Measurements from ENCODE around the gene AKAP17A.
"Not testable (repeated sequence)": the region's sequence is repeated elsewhere in the genome, so short reads cannot be mapped to it uniquely, and the experiment has no call there.

Gene AKAP17A

GRCh38 chrX:1602299-1602698 is 10.9 kb downstream of the AKAP17A start:
- DNase-seq (ENCODE audit: low spot score), result no peak

GRCh38 chrX:1606496-1606895 is 15.1 kb downstream of the AKAP17A start:
- DNase-seq (ENCODE audit: low spot score), result no peak

GRCh38 chrX:1609311-1609710 is 17.9 kb downstream of the AKAP17A start:
- DNase-seq (ENCODE audit: low spot score), result no peak

GRCh38 chrX:1609762-1610161 is 18.4 kb downstream of the AKAP17A start:
- DNase-seq (ENCODE audit: low spot score), result no peak

- DNase-seq (ENCODE audit: low spot score), result no peak
These were observed 18.8 kb downstream of the AKAP17A start for GRCh38 chrX:1610166-1610565.

GRCh38 chrX:1610736-1611135 is 19.3 kb downstream of the AKAP17A start:
- DNase-seq (ENCODE audit: low spot score), result no peak

GRCh38 chrX:1612641-1613286 is 21.4 kb downstream of the AKAP17A start:
- no peak for DNase-seq (ENCODE audit: low spot score)

- DNase-seq (ENCODE audit: low spot score), result no peak
These were observed 23.5 kb downstream of the AKAP17A start, which contains the start of gene ASMT for GRCh38 chrX:1614927-1615326. TSS of gene ASMT (plus strand) at chrX:1615059. CDS start at chrX:1615200, 141 bp downstream.

- DNase-seq (ENCODE audit: low spot score), result no peak
These were observed 27.3 kb downstream of the AKAP17A start for GRCh38 chrX:1618689-1619088.

- no peak for DNase-seq (ENCODE audit: low spot score)
These were observed 32.3 kb downstream of the AKAP17A start for GRCh38 chrX:1623691-1624090.

GRCh38 chrX:1624158-1624860 is 32.9 kb downstream of the AKAP17A start:
- not testable (repeated sequence) for DNase-seq (ENCODE audit: low spot score)

GRCh38 chrX:1624861-1625215 is 33.4 kb downstream of the AKAP17A start:
- not testable (repeated sequence) for DNase-seq (ENCODE audit: low spot score)

GRCh38 chrX:1629244-1629643 is 37.8 kb downstream of the AKAP17A start:
- DNase-seq (ENCODE audit: low spot score), result no peak

- DNase-seq (ENCODE audit: low spot score), result no peak
These were observed 54.6 kb downstream of the AKAP17A start for GRCh38 chrX:1646009-1646408.

- DNase-seq (ENCODE audit: low spot score), result no peak
These were observed 58.2 kb downstream of the AKAP17A start for GRCh38 chrX:1649621-1650020.

All from NAMALWA (cell line).